Mucosa of stomach (tissue), 1 donor: ENCODE results near the gene DSC2.

Source experiments
- H3K27me3 ChIP-seq: one replicate; pipeline ENCODE4 v1.7.0; 2013; ENCODE audit warnings: mild to moderate bottlenecking, low read length; ENCODE audit not compliant: control insufficient read depth, insufficient read depth
- H3K36me3 ChIP-seq: one replicate; pipeline ENCODE4 v1.7.0; 2013; ENCODE audit warnings: low read length; ENCODE audit not compliant: control insufficient read depth, insufficient read depth
- H3K4me1 ChIP-seq: one replicate; pipeline ENCODE4 v1.7.0; 2013; ENCODE audit warnings: mild to moderate bottlenecking, low read length; ENCODE audit not compliant: control insufficient read depth, insufficient read depth
- H3K4me3 ChIP-seq: one replicate; pipeline ENCODE4 v1.7.0; 2013; ENCODE audit warnings: low read length
- H3K9ac ChIP-seq: one replicate; pipeline ENCODE4 v1.7.0; 2013; ENCODE audit warnings: mild to moderate bottlenecking, low read length, moderate library complexity
- H3K9me3 ChIP-seq: one replicate; pipeline ENCODE4 v1.7.0; 2013; ENCODE audit warnings: mild to moderate bottlenecking, low read length, moderate library complexity; ENCODE audit not compliant: control insufficient read depth
- donor health status: Pancreatic carcinoma.

Gene DSC2

DNA sequence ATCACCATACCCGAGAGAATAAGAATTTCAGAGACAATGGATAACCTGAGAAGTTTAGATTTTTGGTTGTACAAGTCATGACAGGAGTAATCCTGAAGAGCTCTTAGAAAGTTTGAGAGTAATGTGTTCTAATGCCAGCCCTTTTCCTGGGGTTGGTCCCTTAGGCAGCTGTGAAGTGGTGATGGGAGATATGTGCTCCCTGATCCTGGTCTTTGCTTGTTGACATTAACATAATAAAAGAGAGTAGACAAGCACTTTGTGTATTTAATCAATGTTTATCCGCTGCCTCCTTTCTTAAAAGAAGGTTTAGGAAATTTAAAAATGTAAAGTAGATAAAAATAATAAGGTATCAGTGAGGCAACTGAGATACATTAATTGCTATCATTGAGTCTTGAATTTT, 45.9 kb downstream of the DSC2 start:
- Histone ChIP-seq H3K27me3 (no peaks in the 10 kb centered on the region), H3K9me3 (no peaks in the 10 kb centered on the region), H3K4me1 (no peaks in the 10 kb centered on the region), H3K36me3 (no peaks in the 10 kb centered on the region), H3K4me3 (no peak overlapping the region), H3K9ac (no peak overlapping the region)

DNA sequence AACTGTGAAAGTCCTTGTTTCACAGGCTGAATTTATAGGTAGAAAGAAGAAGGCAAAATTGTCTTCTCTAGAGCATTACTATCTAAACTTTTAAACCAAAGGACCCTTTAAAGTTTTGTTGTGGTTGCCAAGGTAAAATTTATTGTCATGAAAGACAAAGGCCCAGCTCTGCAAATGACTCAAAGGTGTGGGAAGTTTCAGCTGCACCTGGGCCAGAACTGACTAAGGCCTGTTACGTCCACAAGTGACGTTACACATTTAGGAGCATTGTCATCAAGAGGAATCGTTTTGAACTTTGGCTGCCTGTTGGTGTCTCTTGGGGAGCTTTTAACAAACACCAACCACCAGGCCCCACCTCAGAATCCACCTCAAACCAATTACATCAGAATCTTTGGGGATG, 51.6 kb downstream of the DSC2 start:
- H3K4me1 ChIP-seq: no peaks in the 10 kb centered on the region
- H3K27me3 ChIP-seq: peaks cover 8% of the 10 kb centered on the region
- H3K9me3 ChIP-seq: no peaks in the 10 kb centered on the region

DNA sequence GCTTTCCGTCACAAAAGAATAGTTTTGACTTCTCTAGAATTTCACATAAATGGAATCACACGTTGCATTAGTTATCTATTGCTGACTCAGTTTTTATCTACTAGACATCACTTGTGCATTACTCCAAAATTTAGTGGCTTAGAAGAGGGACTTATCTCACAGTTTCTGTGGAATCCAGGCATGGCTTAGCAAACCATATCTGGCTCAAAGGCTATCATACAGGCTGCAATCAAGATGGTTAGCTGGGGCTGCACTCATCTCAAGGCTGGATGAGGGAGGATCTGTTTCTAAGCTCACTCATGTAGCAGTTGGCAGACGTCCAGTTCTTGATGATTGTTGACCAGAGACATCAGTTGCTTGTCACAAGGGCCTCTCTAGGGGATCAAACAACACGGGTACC, 53.0 kb downstream of the DSC2 start:
- no peaks in the 10 kb centered on the region for H3K36me3 ChIP-seq
- no peaks in the 10 kb centered on the region for H3K9me3 ChIP-seq
- no peaks in the 10 kb centered on the region for H3K4me1 ChIP-seq
- H3K27me3 ChIP-seq: peaks cover 13% of the 10 kb centered on the region
- no peak overlapping the region for H3K4me3 ChIP-seq
- no peak overlapping the region for H3K9ac ChIP-seq

More for the DNA sequence above, 51.6 kb downstream of the DSC2 start:
- H3K36me3 ChIP-seq: no peaks in the 10 kb centered on the region
- H3K9ac ChIP-seq: no peak overlapping the region
- no peak overlapping the region for H3K4me3 ChIP-seq

DNA sequence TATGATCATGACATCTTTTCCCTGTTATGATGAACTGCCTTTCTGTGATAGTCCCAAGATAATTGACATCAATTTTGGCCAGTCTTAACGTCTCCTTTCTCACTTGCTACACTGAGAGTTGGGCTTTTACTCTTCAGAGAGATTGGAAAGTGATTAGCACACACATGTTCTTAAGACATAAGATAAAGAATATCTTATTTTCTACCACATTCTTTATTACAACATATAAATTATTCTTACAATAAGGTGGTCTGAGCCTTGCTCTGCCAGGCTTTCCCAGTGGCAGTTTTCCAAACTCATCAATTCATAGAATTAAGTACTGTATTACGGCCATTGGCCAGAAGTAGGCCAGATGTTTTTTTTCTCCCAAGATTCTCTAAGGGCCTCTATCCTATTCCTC, 54.0 kb downstream of the DSC2 start:
- peaks cover 23% of the 10 kb centered on the region for H3K27me3 ChIP-seq
- H3K9me3 ChIP-seq: no peaks in the 10 kb centered on the region
- H3K36me3 ChIP-seq: no peaks in the 10 kb centered on the region
- no peak overlapping the region for H3K9ac ChIP-seq
- H3K4me1 ChIP-seq: no peaks in the 10 kb centered on the region
- H3K4me3 ChIP-seq: no peak overlapping the region

DNA sequence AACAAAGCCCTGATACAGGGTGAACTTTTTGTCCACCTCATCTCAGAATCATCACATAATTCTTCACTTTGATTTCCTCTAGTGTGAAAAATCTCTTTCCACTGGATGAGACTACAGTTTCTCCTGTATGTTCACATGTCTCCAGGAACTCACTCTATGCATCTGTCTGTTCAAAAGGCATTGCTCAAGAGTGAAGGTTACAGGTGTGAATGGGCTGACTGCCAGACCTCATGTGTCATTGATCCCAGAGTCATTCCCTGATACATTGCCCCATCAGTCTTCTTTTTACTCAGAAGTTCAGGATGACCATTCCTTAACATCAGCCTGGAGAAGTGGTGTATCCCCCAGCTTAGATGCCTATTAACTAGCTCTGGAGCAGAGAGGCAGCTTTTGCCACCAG, 55.3 kb downstream of the DSC2 start:
- peaks cover 36% of the 10 kb centered on the region for H3K27me3 ChIP-seq
- no peak overlapping the region for H3K4me3 ChIP-seq
- H3K9me3 ChIP-seq: no peaks in the 10 kb centered on the region
- no peak overlapping the region for H3K9ac ChIP-seq
- peaks cover 8% of the 10 kb centered on the region for H3K4me1 ChIP-seq
- H3K36me3 ChIP-seq: no peaks in the 10 kb centered on the region

DNA sequence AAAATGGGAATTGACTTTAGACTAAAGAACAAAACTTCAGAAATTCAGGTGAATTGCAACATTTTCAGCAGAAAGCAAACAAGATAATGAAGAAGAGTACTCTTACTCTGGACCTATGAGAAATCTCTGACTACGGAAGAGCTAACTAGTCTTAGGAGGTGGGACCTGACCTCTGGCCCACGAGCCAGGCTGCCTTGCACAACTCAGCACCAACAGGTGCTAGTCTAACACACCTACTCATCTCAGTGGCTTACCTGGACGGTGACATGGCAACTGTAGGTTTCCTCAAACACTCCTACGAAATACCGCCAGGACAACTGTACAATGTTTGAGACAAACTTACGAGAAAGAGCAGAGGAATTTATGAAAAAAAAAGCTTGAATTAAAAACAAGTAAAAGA, 56.6 kb downstream of the DSC2 start:
- H3K9me3 ChIP-seq: no peaks in the 10 kb centered on the region
- no peak overlapping the region for H3K9ac ChIP-seq
- no peak overlapping the region for H3K4me3 ChIP-seq
- peaks cover 49% of the 10 kb centered on the region for H3K27me3 ChIP-seq
- no peaks in the 10 kb centered on the region for H3K36me3 ChIP-seq
- H3K4me1 ChIP-seq: peaks cover 19% of the 10 kb centered on the region

DNA sequence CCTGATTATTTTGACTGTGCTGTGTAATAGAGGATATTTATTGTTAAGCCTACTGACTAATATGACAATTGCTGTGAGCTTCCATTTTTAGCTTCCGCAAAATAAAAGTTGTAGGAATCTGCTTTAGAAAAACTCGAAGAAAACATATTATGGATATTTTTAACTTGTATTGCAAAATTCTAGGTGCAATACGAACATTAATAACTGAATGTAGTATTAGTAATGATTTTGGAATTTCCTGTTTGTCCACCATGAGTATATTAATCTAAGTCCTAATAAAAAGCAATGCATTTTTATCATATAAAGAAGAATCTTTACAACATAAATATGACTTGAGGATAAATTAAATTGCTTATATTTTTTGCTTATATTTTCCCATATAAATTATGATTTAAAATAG, 57.3 kb downstream of the DSC2 start:
- Histone ChIP-seq H3K27me3 (peaks cover 56% of the 10 kb centered on the region), H3K9ac (no peak overlapping the region), H3K4me1 (peaks cover 19% of the 10 kb centered on the region), H3K4me3 (no peak overlapping the region), H3K36me3 (no peaks in the 10 kb centered on the region), H3K9me3 (no peaks in the 10 kb centered on the region)

DNA sequence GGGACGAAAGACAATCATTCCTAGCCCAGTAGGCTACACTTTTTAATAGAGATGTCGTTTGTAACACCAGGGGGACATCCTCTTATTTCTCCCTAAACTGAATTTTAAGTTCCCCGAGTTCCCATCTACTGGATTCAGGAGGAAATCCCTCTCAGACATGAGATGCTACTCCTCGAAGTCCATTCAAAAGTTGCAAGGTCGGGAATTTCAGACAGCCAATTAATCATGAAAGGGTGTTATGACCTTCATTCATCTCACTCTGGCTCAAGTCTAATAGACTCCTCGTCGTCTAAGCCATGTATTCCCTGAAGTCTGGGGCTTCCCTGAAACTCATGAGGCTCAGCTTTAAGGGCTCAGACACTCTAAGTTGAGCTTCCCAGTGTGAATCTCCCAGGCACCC, 58.5 kb downstream of the DSC2 start:
- Histone ChIP-seq H3K4me1 (peaks cover 19% of the 10 kb centered on the region), H3K27me3 (peaks cover 65% of the 10 kb centered on the region), H3K9ac (no peak overlapping the region), H3K36me3 (no peaks in the 10 kb centered on the region), H3K4me3 (no peak overlapping the region), H3K9me3 (no peaks in the 10 kb centered on the region)

DNA sequence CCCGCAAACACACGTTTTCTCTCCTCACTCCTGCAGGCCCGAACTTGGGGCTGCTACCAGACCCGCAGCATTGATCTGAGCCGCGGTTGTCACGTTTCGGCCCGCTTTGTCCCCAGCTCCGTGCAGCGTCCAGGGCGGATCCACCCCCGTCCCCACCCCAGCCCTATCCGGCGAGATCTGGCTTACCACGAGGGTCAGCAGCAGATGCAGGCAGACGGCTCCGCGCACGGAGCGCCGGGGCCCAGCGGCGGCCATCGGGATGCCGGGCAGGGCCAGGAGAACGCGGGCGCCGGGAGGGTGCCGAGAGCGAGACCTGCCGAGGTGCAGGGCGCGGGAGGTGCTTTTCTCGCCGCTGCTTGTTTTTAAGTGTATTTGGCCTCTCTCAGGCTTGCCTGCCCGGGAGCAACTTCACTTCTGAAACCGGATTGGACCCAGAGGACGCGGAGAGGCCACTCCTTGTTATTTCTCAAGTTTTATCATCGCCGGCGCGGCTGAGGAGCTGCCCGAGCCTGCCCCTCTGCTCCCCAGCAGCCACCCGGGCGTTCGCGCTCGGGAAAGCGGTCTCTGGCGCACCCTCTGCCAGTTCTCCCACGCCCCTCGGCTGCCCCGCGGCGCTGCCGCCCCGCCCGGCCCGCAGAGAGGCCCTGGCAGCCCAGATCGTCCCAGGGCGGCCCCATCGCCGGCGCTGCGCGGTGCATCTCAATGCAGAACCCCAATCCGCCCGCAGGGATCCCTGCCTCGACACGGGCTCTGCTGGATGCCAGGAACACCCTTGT, 59.6 kb downstream of the DSC2 start, which contains the start of gene DSC3:
DSC3 (minus strand) TSS at position 337 of the 776 bp plus-strand sequence; CDS start at position 255, 82 bp downstream.
- Histone ChIP-seq H3K9me3 (no peaks in the 10 kb centered on the region), H3K27me3 (peaks cover 65% of the 10 kb centered on the region), H3K4me3 (no peak within 1 kb of the TSS), H3K9ac (no peak within 1 kb of the TSS), H3K36me3 (no peaks in the 10 kb centered on the region), H3K4me1 (peaks cover 19% of the 10 kb centered on the region)

DNA sequence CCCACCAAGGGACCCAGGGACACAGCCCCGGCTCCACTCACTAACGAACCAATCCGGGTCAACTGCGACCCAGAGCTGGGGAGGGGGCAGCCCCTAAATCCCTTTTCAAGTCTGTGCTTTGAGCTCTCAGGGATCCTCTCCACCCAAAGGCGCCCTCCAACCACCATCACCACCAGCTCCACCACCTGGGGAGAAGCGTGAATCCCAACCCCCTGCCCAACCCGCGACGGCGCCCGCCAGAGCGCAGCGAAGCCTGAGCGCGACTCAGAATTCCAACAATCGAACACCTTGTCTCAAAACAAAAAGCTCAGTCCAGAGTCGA, 60.2 kb downstream of the DSC2 start:
- Histone ChIP-seq H3K9ac (no peak overlapping the region), H3K4me3 (no peak overlapping the region), H3K4me1 (peaks cover 19% of the 10 kb centered on the region), H3K36me3 (no peaks in the 10 kb centered on the region), H3K27me3 (peaks cover 65% of the 10 kb centered on the region), H3K9me3 (no peaks in the 10 kb centered on the region)

DNA sequence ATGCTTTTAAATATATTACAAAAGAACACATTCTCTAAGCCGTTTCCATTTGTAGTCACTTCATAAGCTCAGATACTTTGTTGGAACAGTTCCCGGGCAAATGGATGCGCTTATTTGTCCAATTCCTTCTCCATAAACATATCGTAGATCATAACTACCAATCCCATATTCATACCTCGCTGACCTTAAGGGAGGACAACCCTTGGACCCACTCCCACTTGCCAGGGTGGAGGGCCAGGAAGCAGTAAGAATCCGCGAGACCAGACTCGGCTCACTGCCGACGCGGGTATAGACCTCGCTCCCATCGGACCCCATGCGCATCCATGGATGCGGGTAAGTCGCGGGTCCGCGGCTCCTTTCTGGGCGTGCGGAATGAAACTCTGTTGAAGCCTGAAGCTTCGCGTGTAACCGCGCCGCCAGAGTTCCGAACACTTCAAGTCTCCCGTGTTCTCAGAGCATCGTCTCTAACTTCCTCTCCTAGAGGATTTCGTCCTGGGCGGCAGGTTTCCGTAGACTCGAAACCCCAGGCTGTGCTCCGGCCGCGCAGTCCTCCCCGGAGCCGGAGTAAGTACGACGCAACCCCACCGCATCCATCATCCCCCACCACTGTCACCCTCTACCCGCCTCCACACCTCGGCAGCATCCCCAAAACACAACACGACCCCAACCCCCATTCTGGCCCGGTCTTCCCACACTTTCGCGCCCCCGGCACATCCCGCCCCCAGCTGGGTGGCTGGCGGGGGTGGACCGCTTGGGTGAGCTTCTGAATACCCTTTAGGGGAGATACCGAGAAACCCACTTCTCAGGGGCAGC, 60.7 kb downstream of the DSC2 start:
- H3K27me3 ChIP-seq: peaks cover 65% of the 10 kb centered on the region
- no peak overlapping the region for H3K4me3 ChIP-seq
- peaks cover 19% of the 10 kb centered on the region for H3K4me1 ChIP-seq
- no peaks in the 10 kb centered on the region for H3K9me3 ChIP-seq
- no peak overlapping the region for H3K9ac ChIP-seq
- H3K36me3 ChIP-seq: no peaks in the 10 kb centered on the region

DNA sequence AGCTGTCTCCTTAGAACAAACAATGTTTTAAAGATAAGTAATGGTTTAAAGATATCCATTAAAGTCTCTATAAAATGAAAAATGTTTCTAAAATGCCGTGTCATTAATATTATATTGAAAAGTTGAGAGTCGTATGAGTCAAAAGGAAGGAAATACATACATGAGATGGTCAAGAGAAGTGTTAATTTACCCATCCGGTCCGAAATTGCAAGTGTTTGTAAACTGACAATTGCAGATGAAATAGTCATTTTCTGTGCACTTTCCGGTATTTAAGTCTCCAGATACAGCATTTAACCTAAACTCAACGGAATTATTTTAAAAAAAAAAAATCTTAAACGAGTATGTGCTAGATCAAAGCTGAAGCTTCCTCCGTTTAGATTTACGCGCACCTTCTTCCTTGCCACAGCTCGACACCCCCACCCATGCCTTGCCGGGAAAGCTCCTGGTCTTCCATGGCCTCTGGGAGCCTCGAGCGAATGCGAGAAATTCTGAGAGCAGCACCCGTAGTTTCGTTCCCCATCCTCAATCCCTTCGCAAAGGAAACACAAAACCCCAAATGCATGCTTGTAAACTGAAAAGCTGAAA, 61.4 kb downstream of the DSC2 start:
- H3K9ac ChIP-seq: no peak overlapping the region
- H3K4me1 ChIP-seq: peaks cover 19% of the 10 kb centered on the region
- H3K27me3 ChIP-seq: peaks cover 58% of the 10 kb centered on the region
- no peaks in the 10 kb centered on the region for H3K9me3 ChIP-seq
- no peaks in the 10 kb centered on the region for H3K36me3 ChIP-seq
- H3K4me3 ChIP-seq: no peak overlapping the region
